GM18511 (cell line): Measurements from ENCODE around the gene KRTAP5-5.
"Not testable (repeated sequence)": the region's sequence is repeated elsewhere in the genome, so short reads cannot be mapped to it uniquely, and the experiment has no call there.

Source experiments
- ATAC-seq: cut with Tn5 transposase; IDR thresholded peaks from one replicate; pipeline ENCODE4 v1.9.1; 2021; ENCODE audit warnings: mild to moderate bottlenecking, moderate library complexity; ENCODE audit not compliant: unreplicated experiment

Gene KRTAP5-5

GRCh38 chr11:1654388-1655167 is 25.0 kb downstream of the KRTAP5-5 start:
- no peak for ATAC-seq

GRCh38 chr11:1655168-1656060 is 25.8 kb downstream of the KRTAP5-5 start:
- no peak for ATAC-seq

- no peak for ATAC-seq
Observed at GRCh38 chr11:1656061-1656441, 26.5 kb downstream of the KRTAP5-5 start.

- ATAC-seq: no peak
Observed at GRCh38 chr11:1656670-1657069, 27.1 kb downstream of the KRTAP5-5 start.

GRCh38 chr11:1659506-1659905 is 29.9 kb downstream of the KRTAP5-5 start:
- no peak for ATAC-seq

GRCh38 chr11:1660111-1660867 is 30.7 kb downstream of the KRTAP5-5 start:
- no peak for ATAC-seq

- ATAC-seq: not testable (repeated sequence)
Observed at GRCh38 chr11:1661454-1662269, 32.1 kb downstream of the KRTAP5-5 start.

- ATAC-seq: not testable (repeated sequence)
Observed at GRCh38 chr11:1662699-1663283, 33.2 kb downstream of the KRTAP5-5 start.

GRCh38 chr11:1665313-1665712 is 35.7 kb downstream of the KRTAP5-5 start:
- no peak for ATAC-seq

- no peak for ATAC-seq
Observed at GRCh38 chr11:1667121-1667850, 37.7 kb downstream of the KRTAP5-5 start.

- no peak for ATAC-seq
Observed at GRCh38 chr11:1667906-1668305, 38.3 kb downstream of the KRTAP5-5 start.

GRCh38 chr11:1668911-1669473 is 39.4 kb downstream of the KRTAP5-5 start:
- no peak for ATAC-seq

- no peak for ATAC-seq
Observed at GRCh38 chr11:1669546-1670218, 40.1 kb downstream of the KRTAP5-5 start.

- not testable (repeated sequence) for ATAC-seq
Observed at GRCh38 chr11:1670457-1670856, 40.9 kb downstream of the KRTAP5-5 start.

- no peak for ATAC-seq
Observed at GRCh38 chr11:1670905-1671371, 41.4 kb downstream of the KRTAP5-5 start.

- ATAC-seq: no peak
Observed at GRCh38 chr11:1671658-1672057, 42.1 kb downstream of the KRTAP5-5 start.

GRCh38 chr11:1672613-1673350 is 43.2 kb downstream of the KRTAP5-5 start:
- ATAC-seq: no peak
